Measurements from ENCODE around the gene TAGLN2. TPM values are rescaled to one million over a fixed set of nuclear protein-coding genes. Genes with fewer than 3 reads are reported as not detected.

Gene TAGLN2
- total RNA-seq, 4 donors from 2014 or later = 128 to 237 (median 179) TPM

GRCh38 chr1:159930216-159930615, 4.9 kb upstream of the TAGLN2 start:
- TF ChIP-seq CTCF (IDR thresholded peaks at IDR 0.05; ENCODE audit: low read depth) = no peak

- TF ChIP-seq CTCF (IDR thresholded peaks at IDR 0.05; ENCODE audit: low read depth) = no peak
Observed at GRCh38 chr1:159929155-159930051, 4.1 kb upstream of the TAGLN2 start.

GRCh38 chr1:159928491-159929050, 3.3 kb upstream of the TAGLN2 start:
- no peak for TF ChIP-seq CTCF (IDR thresholded peaks at IDR 0.05; ENCODE audit: low read depth)

GRCh38 chr1:159927849-159928431, 2.6 kb upstream of the TAGLN2 start:
- no peak for TF ChIP-seq CTCF (IDR thresholded peaks at IDR 0.05; ENCODE audit: low read depth)

- TF ChIP-seq CTCF (IDR thresholded peaks at IDR 0.05; ENCODE audit: low read depth) = no peak
Observed at GRCh38 chr1:159927211-159927848, 2.0 kb upstream of the TAGLN2 start.

GRCh38 chr1:159925719-159926078, 392 bp upstream of the TAGLN2 start:
- TF ChIP-seq CTCF (IDR thresholded peaks at IDR 0.05; ENCODE audit: low read depth) = no peak

Data from subcutaneous adipose tissue (tissue), 4 donors.